Body of pancreas (tissue), 4 donors: ENCODE data around the gene TMPRSS2.

Experiments
- CTCF ChIP-seq, 7 experiments: fragments of 450-650 bp in 4 of 7; fragments of 200-600 bp in 3 of 7; sonication (generic) in 3 of 7; IDR thresholded peaks; one replicate each; pipeline ENCODE4 v1.5.1; 2016 to 2019; ENCODE audit warnings: antibody characterized with exemption in 7 of 7
- POLR2A ChIP-seq, 3 donors: fragments of 450-650 bp; IDR thresholded peaks; one replicate each; pipeline ENCODE4 v1.6.1; 2016; ENCODE audit warnings: antibody characterized with exemption in 3 of 3, mild to moderate bottlenecking in 2 of 3

DNA sequence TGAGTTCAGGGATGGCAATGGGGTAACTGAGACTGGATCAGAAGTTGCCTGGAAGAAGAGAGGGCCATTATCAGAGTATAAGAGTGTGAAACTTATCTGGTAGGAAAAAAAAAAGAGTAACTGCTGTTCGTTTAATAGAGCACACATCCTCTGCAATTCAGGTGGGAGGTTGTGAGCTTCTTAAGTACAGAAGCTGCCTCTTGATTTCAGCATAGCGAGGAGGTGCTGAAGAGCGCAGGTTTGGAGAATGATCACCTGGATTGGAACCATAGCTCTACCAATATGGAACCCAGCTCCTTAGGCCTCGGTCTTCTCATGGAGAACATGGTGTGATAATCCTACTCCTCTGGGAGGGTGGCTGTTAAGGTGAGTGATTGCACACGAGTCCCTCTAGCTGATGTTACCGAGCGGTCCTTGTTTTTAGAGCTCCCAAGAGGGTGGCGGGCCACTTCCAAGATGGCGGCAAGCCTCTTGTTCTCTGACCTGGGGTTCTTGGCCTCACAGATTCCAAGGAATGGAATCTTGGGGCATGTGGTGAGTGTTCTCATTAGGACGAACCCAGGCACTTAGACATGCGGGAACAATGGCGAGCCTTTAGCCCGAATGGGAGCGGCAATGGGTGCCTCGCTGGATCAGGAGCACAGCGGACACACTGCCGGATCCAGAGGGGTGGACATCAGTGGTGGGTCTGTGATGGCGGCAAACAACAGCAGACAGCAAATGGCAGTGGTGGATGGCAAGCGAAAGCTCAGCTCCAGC is 85.2 kb downstream of the TMPRSS2 start:
- no peak for TF ChIP-seq CTCF (IDR thresholded peaks at IDR 0.05)
- TF ChIP-seq POLR2A (IDR thresholded peaks at IDR 0.05): no peak
